ENCODE results near the gene CTSW. TPM values are rescaled to one million over a fixed set of nuclear protein-coding genes. Genes with fewer than 3 reads are reported as not detected.
A peak's percentile ranks its signal among the peaks of the same experiment; 100 is the strongest.

Gene CTSW
- total RNA-seq, 1 experiment from 2014 or later = not detected

DNA sequence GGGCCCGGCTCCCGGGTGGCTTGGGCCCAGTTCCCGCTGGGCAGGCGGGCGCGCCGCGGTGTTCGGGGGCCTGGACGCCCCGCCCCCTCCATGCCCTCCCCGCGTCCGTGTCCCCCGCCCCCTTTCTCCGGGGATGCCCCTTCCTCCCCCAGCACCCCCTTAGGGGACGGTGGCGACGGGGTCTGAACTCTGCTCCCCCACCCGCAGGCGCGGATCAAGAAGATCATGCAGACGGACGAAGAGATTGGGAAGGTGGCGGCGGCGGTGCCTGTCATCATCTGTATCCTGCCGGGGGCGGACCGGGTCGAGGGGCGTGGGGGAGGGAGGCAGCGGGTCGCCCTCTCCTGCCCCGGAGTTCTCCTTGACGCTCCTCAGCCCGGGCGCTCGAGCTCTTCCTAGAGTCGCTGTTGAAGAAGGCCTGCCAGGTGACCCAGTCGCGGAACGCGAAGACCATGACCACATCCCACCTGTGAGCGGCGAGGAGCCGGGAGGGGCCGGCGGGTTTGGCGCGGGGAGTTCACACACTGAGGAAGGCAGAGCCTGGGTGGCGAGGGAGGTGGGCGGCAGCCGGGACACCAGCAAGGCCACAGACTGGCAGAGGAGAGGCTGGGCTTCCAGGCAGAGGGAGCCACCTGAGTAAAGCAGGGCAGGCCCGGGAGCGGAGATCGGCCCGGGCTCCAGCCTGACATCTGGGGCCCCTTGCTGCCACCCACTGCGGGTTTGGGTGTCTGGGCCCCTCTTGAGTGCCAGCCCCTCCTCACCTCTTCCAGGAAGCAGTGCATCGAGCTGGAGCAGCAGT lies 40.1 kb downstream of the CTSW start:
- CTCF ChIA-PET = no interaction called here
- DNase-seq (ENCODE audit: low read depth, low spot score) (no peak), ATAC-seq (peak; percentile 27)
- intact Hi-C loops (cut with micrococcal nuclease; ENCODE audit: unreplicated experiment) (no loop called here), in situ Hi-C loops (cut with HindIII; ENCODE audit: low pct_unique_long_range_greater_than_20kb, low sequenced_read_pairs) (no loop called here)
- Histone ChIP-seq H3K9me3 (ENCODE audit: control insufficient read depth, insufficient read depth, low read depth, low read length) (no peaks in the 10 kb centered on the region), H3K36me3 (ENCODE audit: control insufficient read depth, insufficient read depth, low read length) (peaks cover 3% of the 10 kb centered on the region; the same call in 1 of the 2 replicates), H3K4me1 (ENCODE audit: control insufficient read depth, insufficient read depth, low read length) (peaks cover 50% of the 10 kb centered on the region), H3K4me3 (ENCODE audit: low read depth in 2 of 2, low read length in 2 of 2) (peak overlapping the region; percentile 84 to 91), H3K27ac (ENCODE audit: low read length) (peak overlapping the region; percentile 98), H3K27me3 (ENCODE audit: control insufficient read depth, insufficient read depth, low read length) (no peaks in the 10 kb centered on the region)
- POLR2A ChIA-PET = no interaction called here
- TF ChIP-seq CTCF (IDR thresholded peaks at IDR 0.05) (no peak), SIN3A (IDR thresholded peaks at IDR 0.05; ENCODE audit: borderline replicate concordance, insufficient read depth, low read depth, low read length) (no peak), POLR2AphosphoS5 (IDR thresholded peaks at IDR 0.05; ENCODE audit: low read depth, low read length) (no peak; the same call in 1 of the 2 replicates)
- TF ChIP-seq, protein P1, sequence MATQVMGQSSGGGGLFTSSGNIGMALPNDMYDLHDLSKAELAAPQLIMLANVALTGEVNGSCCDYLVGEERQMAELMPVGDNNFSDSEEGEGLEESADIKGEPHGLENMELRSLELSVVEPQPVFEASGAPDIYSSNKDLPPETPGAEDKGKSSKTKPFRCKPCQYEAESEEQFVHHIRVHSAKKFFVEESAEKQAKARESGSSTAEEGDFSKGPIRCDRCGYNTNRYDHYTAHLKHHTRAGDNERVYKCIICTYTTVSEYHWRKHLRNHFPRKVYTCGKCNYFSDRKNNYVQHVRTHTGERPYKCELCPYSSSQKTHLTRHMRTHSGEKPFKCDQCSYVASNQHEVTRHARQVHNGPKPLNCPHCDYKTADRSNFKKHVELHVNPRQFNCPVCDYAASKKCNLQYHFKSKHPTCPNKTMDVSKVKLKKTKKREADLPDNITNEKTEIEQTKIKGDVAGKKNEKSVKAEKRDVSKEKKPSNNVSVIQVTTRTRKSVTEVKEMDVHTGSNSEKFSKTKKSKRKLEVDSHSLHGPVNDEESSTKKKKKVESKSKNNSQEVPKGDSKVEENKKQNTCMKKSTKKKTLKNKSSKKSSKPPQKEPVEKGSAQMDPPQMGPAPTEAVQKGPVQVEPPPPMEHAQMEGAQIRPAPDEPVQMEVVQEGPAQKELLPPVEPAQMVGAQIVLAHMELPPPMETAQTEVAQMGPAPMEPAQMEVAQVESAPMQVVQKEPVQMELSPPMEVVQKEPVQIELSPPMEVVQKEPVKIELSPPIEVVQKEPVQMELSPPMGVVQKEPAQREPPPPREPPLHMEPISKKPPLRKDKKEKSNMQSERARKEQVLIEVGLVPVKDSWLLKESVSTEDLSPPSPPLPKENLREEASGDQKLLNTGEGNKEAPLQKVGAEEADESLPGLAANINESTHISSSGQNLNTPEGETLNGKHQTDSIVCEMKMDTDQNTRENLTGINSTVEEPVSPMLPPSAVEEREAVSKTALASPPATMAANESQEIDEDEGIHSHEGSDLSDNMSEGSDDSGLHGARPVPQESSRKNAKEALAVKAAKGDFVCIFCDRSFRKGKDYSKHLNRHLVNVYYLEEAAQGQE (IDR thresholded peaks at IDR 0.05; ENCODE audit: insufficient read depth in 1 of 2, low read depth in 2 of 2, low read length in 1 of 2) = no peak
- BruUV-seq (replicated peaks) = TSS peak; percentile 89

DNA sequence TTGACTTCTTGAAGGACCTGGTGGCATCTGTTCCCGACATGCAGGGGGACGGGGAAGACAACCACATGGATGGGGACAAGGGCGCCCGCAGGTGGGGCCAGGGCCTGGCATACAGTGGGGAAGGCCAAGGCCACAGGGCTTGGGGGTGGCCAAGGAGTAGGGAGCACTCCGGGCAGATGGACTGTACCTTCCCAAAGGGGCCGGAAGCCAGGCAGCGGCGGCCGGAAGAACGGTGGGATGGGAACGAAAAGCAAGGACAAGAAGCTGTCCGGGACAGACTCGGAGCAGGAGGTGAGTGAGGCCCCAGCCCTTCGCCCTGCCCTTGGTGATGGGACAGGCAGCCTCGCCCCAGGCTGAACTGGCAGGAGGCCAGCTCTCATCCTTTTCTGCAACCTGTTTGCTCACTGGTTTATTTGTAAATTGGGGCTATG lies 40.8 kb downstream of the CTSW start:
- intact Hi-C loops (cut with micrococcal nuclease; ENCODE audit: unreplicated experiment) = no loop called here
- H3K4me3 ChIP-seq (ENCODE audit: low read depth in 2 of 2, low read length in 2 of 2) = peak overlapping the region; percentile 84 to 91
- peak overlapping the region; percentile 98 for H3K27ac ChIP-seq (ENCODE audit: low read length)
- no peaks in the 10 kb centered on the region for H3K27me3 ChIP-seq (ENCODE audit: control insufficient read depth, insufficient read depth, low read length)
- no TSS peak for BruUV-seq (replicated peaks)
- in situ Hi-C loops (cut with HindIII; ENCODE audit: low pct_unique_long_range_greater_than_20kb, low sequenced_read_pairs) = no loop called here
- no peaks in the 10 kb centered on the region for H3K9me3 ChIP-seq (ENCODE audit: control insufficient read depth, insufficient read depth, low read depth, low read length)
- TF ChIP-seq POLR2AphosphoS5 (IDR thresholded peaks at IDR 0.05; ENCODE audit: low read depth, low read length) (no peak), SIN3A (IDR thresholded peaks at IDR 0.05; ENCODE audit: borderline replicate concordance, insufficient read depth, low read depth, low read length) (0 out of 2 replicates have a peak, but pooled peaks have one; percentile 55)
- ChIA-PET CTCF (no interaction called here), POLR2A (no interaction called here)
- H3K4me1 ChIP-seq (ENCODE audit: control insufficient read depth, insufficient read depth, low read length) = peaks cover 46% of the 10 kb centered on the region
- ATAC-seq = no peak
- DNase-seq (ENCODE audit: low read depth, low spot score) = no peak
- H3K36me3 ChIP-seq (ENCODE audit: control insufficient read depth, insufficient read depth, low read length) = peaks cover 3% of the 10 kb centered on the region; the same call in 1 of the 2 replicates

GRCh38 chr11:65921033-65921555 lies 41.5 kb downstream of the CTSW start:
- peaks cover 41% of the 10 kb centered on the region for H3K4me1 ChIP-seq (ENCODE audit: control insufficient read depth, insufficient read depth, low read length)
- in situ Hi-C loops (cut with HindIII; ENCODE audit: low pct_unique_long_range_greater_than_20kb, low sequenced_read_pairs) (no loop called here), intact Hi-C loops (cut with micrococcal nuclease; ENCODE audit: unreplicated experiment) (no loop called here)
- H3K36me3 ChIP-seq (ENCODE audit: control insufficient read depth, insufficient read depth, low read length) = peaks cover 3% of the 10 kb centered on the region; the same call in 1 of the 2 replicates
- H3K27me3 ChIP-seq (ENCODE audit: control insufficient read depth, insufficient read depth, low read length) = no peaks in the 10 kb centered on the region
- CTCF ChIA-PET = no interaction called here
- BruUV-seq (replicated peaks) = no TSS peak
- DNase-seq (ENCODE audit: low read depth, low spot score) (no peak), ATAC-seq (no peak)
- no peak for TF ChIP-seq SIN3A (IDR thresholded peaks at IDR 0.05; ENCODE audit: borderline replicate concordance, insufficient read depth, low read depth, low read length)
- TF ChIP-seq, protein P1 (IDR thresholded peaks at IDR 0.05; ENCODE audit: insufficient read depth in 1 of 2, low read depth in 2 of 2, low read length in 1 of 2) = no peak
- TF ChIP-seq CTCF (IDR thresholded peaks at IDR 0.05) = no peak
- TF ChIP-seq POLR2AphosphoS5 (IDR thresholded peaks at IDR 0.05; ENCODE audit: low read depth, low read length) = no peak
- no peak for TF ChIP-seq TCF7L2 (IDR thresholded peaks at IDR 0.05; ENCODE audit: low read depth, low read length)
- peak overlapping the region; percentile 84 to 91 for H3K4me3 ChIP-seq (ENCODE audit: low read depth in 2 of 2, low read length in 2 of 2)
- POLR2A ChIA-PET = interaction anchor here (0.5 kb wide), 1 partner anchor 23 kb away, joined by 12 read pairs; no protein-coding TSS in a partner anchor
- no peaks in the 10 kb centered on the region for H3K9me3 ChIP-seq (ENCODE audit: control insufficient read depth, insufficient read depth, low read depth, low read length)
- H3K27ac ChIP-seq (ENCODE audit: low read length) = peak overlapping the region; percentile 98

All from Panc1 (cell line).